Spleen (tissue), 7 donors: ENCODE results near the gene TACC2.

ENCODE experiments used
- POLR2A ChIP-seq, 3 donors: fragments of 450-650 bp; IDR thresholded peaks; one replicate each; pipeline ENCODE4 v1.5.1; 2017; ENCODE audit warnings: antibody characterized with exemption in 3 of 3, mild to moderate bottlenecking in 1 of 3
- TF ChIP-seq, protein P1 (sequence below), 11 experiments: fragments of 200-600 bp in 7 of 11; fragments of 450-650 bp in 4 of 11; sonication (generic) in 4 of 11; IDR thresholded peaks in 8 of 11; conservative IDR thresholded peaks in 3 of 11; 1 replicate in 7 of 11; 2 replicates in 4 of 11; pipeline versions ENCODE4 v1.4.0 to v1.8.0; 2016 to 2021; ENCODE audit warnings: antibody characterized with exemption in 11 of 11, inconsistent platforms in 4 of 11, mild to moderate bottlenecking in 1 of 11
- donor health status: DM: no; HTN: no; CAD: no; lungs with moderate emphysema.
- donor health status: DM: no; HTN: no; CAD: no.
- donor health status: DM: no; HTN: no; CAD: no.

DNA sequence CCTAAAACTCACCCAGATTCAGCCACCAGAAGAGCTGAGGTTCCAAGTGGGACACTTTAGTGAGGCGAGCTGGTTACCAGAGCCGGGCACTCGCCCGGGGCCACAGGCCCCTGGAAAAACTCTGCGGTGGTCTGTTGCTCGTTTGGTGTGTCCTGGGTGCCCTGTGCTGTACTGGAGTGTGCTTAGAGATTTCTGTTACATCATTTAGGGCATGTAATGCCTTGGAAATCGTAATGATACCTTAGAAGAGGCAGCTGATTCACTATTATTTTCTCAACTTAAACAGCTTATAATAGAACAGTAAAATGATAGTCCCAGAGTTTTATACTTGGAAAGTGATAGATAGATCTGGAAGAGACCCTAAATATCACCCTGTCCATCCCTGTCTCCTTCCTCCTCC is 233.7 kb downstream of the TACC2 start:
- TF ChIP-seq, protein P1, sequence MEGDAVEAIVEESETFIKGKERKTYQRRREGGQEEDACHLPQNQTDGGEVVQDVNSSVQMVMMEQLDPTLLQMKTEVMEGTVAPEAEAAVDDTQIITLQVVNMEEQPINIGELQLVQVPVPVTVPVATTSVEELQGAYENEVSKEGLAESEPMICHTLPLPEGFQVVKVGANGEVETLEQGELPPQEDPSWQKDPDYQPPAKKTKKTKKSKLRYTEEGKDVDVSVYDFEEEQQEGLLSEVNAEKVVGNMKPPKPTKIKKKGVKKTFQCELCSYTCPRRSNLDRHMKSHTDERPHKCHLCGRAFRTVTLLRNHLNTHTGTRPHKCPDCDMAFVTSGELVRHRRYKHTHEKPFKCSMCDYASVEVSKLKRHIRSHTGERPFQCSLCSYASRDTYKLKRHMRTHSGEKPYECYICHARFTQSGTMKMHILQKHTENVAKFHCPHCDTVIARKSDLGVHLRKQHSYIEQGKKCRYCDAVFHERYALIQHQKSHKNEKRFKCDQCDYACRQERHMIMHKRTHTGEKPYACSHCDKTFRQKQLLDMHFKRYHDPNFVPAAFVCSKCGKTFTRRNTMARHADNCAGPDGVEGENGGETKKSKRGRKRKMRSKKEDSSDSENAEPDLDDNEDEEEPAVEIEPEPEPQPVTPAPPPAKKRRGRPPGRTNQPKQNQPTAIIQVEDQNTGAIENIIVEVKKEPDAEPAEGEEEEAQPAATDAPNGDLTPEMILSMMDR (IDR thresholded peaks at IDR 0.05 in 8 of 11, conservative IDR thresholded peaks at IDR 0.05 in 3 of 11), result no peak
- TF ChIP-seq POLR2A (IDR thresholded peaks at IDR 0.05), result no peak
